ENCODE results near the gene TFB2M. TPM values are rescaled to one million over a fixed set of nuclear protein-coding genes. Genes with fewer than 3 reads are reported as not detected.
"Not testable (repeated sequence)": the region's sequence is repeated elsewhere in the genome, so short reads cannot be mapped to it uniquely, and the experiment has no call there.

The TFB2M gene
- polyA plus RNA-seq, 3 donors, result 8.8 to 12.7 (median 9.6) TPM

DNA sequence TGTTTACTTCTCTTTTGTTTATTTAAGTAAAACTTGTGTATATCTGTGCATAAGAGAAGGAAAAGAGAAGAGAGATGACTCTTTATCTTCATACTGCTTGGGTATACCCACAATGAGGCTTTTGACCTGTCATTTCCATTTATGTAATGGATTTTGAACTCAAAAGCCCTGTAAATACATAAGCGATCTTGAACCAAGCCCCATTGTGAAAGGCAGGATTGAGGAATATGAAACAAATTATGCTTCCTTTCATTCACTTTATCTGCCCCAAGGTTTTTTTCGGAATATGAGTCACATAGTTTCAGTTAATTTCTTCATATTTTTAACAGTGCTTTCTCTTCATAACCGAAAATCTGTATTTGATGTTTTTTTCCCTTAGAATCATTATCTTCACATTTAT is 21.5 kb upstream of the TFB2M start:
- H3K27ac ChIP-seq (ENCODE audit: low read depth, low read length), result no peak overlapping the region
- 26 to 61% (median 31%) methylated on average over 3 of the region's 3 CpGs for WGBS, 3 donors

DNA sequence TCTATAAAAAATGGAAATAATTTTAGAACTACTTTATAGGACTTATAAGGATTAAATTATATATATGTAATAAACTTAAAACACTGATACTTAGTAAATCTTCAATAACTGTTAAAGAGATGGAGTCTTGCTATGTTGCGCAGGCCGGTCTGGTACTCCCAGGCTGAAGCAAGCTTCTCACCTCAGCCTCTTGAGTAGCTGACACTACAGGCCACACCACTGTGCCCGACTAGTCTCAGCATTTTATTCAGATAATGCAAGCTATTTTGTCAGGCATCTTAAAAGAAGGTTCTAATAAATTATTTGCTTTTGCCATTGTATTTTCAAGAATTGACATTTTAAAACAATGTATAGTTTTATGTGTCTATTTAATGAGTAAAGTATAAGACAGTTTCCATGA is 21.0 kb upstream of the TFB2M start:
- 78 to 83% (median 82%) methylated on average over 3 of the region's 3 CpGs for WGBS, 3 donors
- H3K27ac ChIP-seq (ENCODE audit: low read depth, low read length), result no peak overlapping the region

DNA sequence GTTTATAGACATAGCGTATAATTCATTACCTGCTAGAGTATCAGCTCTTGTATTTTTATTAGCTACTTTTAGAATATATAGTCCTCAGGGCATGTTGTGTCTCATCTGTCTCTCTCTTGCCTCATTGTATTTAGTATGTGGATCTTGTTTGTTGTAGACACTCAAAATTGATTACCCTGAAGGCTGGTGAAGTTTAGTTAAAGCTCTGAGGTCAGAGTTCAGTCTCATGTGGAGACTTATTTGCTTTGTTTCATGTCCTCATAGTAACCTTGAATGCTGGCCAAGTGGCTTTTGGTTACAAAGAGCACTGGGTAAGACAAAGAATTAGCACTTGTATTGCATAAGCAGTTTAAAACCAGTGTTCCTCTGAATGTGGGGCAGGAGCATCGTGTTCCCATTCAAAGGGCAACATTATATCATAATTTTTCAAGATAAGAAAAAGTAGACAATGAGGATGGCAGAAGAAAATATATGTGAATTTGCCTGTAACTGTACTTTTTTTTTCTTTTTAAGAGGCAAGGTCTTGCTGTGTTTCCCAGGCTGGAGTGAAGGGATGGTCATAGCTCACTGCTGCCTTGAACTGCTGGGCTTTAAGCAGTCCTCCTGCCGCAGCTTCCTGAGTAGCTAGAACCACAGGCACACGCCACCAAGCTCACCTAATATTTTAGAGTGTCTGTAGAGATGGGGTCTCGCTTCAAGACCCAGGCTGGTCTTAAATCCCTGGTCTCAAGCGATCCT is 17.6 kb upstream of the TFB2M start:
- H3K27ac ChIP-seq (ENCODE audit: low read depth, low read length), result no peak overlapping the region
- WGBS, 3 donors, result 54 to 74% (median 73%) methylated on average over 6 of the region's 6 CpGs

DNA sequence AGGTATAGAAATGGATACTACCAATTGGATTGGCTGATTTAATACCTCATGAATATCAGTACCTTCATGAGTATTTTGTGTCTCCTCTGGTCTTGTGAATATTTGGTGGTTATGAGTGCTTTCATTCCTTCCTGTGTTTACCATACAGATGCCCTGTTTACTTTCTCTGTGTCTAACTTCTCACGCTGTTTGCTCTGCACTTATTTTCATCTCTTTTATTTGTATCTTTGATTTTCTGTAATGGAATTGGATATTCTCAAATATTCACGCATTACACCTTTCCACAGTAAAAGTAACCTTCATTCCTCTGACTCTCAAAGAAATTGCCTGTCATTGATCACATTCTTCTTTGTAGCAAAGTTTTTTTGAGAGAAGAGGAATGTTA is 17.0 kb upstream of the TFB2M start:
- H3K27ac ChIP-seq (ENCODE audit: low read depth, low read length), result no peak overlapping the region
- 38 to 97% (median 92%) methylated on average over 2 of the region's 2 CpGs for WGBS, 3 donors

DNA sequence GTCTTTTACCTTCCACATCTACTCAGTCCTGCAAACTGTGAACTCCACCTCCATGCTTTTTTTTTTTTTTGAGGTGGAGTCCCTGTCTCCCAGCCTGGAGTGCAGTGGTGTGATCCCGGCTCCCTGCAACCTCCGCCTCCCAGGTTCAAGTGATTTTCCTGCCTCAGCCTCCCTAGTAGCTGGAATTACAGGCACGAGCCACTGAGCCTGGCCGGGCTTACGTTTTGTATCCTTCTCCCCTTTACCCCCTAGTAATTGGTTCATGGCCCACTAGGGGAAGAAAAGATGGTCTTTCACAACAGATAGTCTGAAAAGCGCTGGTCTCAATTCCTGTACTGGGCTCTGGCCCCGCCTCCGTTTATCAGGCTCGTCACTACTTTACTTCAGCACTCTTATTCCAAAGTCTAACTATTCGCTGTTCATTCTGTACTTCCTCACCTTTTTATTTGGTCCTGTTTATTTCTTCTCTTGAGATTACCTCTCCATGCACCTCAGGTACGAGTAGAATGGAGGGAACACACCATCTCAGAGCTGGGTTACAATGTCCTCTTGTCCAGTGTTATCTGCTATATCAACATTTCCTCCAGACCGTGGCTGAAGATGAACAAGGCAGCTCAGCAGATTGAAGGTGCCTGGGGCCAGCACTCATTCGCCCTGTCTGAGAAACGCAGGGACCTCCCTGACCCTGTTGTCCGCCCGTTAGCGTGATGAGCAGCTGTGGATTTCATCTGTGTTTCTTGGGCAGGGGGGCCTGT is 16.4 kb upstream of the TFB2M start:
- WGBS, 3 donors, result 56 to 73% (median 68%) methylated on average over 17 of the region's 17 CpGs
- no peak overlapping the region for H3K27ac ChIP-seq (ENCODE audit: low read depth, low read length)

DNA sequence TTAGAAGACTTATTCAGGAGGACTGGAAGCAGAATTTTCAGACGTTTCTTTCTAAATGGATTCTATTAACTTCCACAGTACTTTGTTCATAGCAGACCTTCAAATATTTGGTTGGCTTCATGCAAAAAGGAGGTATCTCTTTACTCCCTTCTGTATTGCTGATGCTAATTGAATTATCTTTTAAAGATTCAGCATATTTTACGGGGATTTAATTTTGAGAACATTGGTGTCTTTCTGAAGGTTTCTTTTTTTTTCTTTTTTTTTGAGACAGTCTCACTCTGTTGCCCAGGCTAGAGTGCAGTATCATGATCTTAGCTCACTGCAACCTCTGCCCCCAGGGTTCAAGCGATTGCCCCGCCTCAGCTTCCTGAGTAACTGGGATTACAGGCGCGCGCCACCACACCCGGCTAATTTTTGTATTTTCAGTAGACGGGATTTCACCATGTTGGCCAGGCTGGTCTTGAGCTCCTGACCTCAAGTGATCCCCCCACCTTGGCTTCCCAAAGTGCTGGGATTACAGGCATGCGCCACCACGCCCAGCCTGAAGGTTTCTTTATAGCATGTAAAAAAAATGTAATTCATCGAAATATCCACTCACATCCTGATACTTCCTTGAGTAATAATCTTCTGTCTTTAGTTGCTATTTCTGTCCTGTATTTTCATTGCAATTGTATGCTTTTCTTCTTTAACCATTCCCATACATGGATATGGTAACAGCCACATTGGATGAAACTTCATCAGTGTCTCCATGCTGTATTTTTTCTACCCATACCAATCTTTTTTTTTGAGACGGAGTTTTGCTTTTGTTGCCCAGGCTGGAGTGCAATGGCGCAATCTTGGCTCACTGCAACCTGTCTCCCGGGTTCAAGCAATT is 14.7 kb upstream of the TFB2M start:
- no peak overlapping the region for H3K27ac ChIP-seq (ENCODE audit: low read depth, low read length)
- WGBS, 3 donors, result 81 to 92% (median 83%) methylated on average over 15 of the region's 15 CpGs

DNA sequence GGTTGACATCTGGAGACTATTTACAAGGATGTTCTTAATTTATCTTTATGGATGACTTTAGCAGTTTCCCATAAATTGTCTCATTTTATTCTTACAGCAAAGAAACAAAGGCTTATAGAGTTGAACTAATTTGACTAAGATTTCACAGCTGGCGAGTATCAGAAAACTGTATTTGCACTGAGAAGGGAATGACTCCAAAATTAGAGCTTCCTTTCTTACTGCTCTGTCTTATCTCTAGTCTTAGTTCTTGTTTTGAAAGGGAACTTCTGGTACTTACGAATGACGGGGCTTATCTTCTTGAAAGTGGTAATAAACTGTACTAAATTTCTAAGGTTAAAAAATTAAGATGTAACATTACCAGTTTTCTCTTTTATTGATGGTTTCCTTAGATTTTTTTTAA is 13.8 kb upstream of the TFB2M start:
- no peak overlapping the region for H3K27ac ChIP-seq (ENCODE audit: low read depth, low read length)
- WGBS, 3 donors, result 11 to 28% (median 12%) methylated on average over 3 of the region's 3 CpGs

DNA sequence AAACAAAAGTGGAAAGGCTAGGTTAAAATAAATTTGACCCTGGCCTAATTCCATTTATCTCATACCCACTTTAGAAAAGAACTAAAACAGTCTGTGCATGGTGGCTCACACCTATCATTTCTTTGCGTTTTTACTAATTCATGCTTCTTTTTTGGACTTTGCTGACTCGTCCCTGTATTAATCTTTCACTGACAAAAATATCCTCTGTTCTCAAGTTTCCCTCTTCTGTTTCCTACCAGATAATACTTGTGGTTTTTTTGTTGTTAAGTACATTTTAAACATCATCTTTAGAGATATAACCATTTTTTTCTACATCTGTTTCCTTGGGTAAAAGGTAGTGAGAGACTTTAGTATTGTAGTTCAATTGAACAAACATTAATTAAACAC is 11.7 kb upstream of the TFB2M start:
- WGBS, 3 donors, result 28 to 50% (median 43%) methylated on average over 2 of the region's 2 CpGs
- H3K27ac ChIP-seq (ENCODE audit: low read depth, low read length), result no peak overlapping the region

DNA sequence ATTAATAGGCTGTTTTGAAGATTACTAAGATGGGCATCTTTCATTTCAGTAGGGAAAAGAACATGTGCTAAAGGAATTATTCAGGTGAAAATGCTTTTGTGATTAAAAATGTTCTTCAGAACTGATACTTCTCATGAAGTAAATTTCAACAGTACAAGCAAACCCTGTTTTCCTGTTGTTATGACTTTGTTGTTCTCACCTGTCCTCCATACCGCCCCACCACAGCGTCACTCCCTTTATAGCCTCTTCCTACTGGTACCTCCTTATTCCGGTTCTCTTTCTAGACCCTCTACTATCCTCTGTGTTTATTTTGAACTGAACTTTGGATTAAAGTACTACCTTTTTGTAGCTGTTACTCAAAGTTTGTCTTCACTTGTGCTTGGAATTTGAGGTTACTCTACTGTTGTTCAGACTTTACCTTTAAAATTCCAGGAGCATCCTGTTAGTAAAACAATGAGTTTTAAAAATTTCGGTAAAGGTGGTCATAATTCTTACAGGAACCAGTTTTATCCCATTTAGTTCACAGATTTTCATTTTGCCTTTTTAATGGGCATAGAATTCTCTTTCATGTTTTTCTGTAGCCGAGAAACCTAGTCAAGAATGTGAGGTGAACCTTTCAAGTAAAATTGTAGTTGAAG is 11.1 kb upstream of the TFB2M start:
- 57 to 80% (median 62%) methylated on average over 5 of the region's 5 CpGs for WGBS, 3 donors
- H3K27ac ChIP-seq (ENCODE audit: low read depth, low read length), result no peak overlapping the region

DNA sequence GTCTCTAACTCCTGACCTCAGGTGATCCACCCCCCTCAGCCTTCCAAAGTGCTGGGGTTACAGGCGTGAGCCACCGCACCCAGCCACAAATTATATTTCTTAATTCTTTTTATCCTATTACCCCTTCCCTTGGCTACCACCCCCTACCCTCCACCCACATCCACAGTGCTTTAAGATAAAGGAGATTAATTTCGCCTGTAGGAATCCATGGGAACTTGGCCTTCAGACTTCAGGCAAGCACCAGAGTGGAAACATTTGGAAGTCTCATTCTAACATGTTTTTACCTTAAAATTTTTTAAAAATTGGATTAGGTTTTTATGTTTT is 10.6 kb upstream of the TFB2M start:
- H3K27ac ChIP-seq (ENCODE audit: low read depth, low read length), result no peak overlapping the region
- WGBS, 3 donors, result 71 to 92% (median 76%) methylated on average over 3 of the region's 3 CpGs

DNA sequence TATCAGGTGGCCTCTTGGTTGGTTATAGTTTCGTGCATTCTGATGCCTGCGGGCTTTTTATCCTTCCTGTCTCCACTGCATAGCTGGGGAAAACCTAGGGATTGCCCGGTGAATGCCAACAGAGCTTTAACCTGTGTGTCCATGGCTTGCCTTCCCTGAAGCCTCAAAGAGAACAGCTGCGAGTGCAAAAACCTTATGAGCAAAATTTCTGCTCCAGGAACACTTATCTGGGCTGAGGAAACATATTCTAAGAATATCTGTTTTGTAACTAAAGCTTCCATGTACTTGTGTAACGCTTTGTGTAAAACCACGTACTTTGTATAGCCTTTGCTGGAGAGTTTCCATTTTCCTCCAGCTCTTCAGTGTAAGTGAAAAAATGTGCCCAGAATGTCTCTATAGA is 7.4 kb upstream of the TFB2M start:
- 37 to 75% (median 39%) methylated on average over 6 of the region's 6 CpGs for WGBS, 3 donors
- H3K27ac ChIP-seq (ENCODE audit: low read depth, low read length), result no peak overlapping the region

DNA sequence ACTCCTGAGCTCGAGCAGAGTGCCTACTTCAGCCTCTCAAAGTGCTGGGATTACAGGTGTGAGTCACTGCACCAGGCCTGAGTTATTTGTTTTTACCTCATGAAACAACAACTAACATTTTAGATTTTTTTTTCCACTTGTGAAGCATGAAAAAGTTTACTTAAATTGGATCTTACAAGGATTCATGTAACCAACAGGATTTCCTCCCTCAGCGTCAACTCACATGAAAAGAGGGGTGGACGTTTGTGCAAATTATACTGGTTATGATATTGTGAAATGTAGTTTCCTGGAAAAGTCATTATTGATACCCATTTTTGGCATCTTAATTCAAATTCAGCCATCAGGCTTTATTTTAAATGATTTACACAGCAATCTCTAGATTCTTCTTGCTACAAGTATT is 6.7 kb upstream of the TFB2M start:
- no peak overlapping the region for H3K27ac ChIP-seq (ENCODE audit: low read depth, low read length)
- WGBS, 3 donors, result 36 to 84% (median 41%) methylated on average over 3 of the region's 3 CpGs

DNA sequence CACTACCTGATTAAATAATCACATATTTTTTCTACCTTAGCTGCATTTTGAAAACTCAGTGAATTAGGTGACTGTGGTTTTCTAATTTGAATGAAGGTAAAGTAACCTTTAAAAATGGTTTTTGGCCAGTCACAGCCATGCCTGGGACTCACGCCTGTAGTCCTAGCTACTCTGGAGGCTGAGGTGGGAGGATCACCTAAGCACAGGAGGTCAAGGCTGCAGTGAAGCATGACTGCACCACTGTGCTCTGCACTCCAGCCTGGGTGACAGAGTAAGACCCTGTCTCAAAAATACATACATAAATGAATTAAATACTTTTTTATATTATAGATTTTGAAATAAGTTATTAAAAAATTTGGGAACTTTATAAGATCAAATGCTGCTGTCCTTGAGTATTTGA is 5.9 kb upstream of the TFB2M start:
- WGBS, 3 donors, result 94 to 100% (median 100%) methylated on average over 1 of the region's 1 CpG
- no peak overlapping the region for H3K27ac ChIP-seq (ENCODE audit: low read depth, low read length)

DNA sequence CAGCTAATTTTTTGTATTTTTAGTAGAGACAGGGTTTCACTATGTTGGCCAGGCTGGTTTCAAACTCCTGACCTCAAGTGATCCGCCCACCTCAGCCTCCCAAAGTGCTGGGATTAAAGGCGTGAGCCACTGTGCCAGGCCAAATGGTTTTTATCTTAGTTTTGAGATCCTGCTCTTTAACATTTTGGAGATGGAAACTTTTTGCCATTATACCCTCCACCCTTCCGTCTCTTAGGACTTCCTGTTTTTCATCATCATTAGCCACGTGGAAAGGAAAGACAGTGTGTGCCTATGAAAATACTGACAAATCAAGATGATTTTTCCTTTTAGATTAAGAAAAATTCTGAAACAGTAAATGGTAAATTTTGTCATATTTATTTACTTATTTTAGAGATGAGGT is 5.2 kb upstream of the TFB2M start:
- 49 to 83% (median 62%) methylated on average over 4 of the region's 4 CpGs for WGBS, 3 donors

DNA sequence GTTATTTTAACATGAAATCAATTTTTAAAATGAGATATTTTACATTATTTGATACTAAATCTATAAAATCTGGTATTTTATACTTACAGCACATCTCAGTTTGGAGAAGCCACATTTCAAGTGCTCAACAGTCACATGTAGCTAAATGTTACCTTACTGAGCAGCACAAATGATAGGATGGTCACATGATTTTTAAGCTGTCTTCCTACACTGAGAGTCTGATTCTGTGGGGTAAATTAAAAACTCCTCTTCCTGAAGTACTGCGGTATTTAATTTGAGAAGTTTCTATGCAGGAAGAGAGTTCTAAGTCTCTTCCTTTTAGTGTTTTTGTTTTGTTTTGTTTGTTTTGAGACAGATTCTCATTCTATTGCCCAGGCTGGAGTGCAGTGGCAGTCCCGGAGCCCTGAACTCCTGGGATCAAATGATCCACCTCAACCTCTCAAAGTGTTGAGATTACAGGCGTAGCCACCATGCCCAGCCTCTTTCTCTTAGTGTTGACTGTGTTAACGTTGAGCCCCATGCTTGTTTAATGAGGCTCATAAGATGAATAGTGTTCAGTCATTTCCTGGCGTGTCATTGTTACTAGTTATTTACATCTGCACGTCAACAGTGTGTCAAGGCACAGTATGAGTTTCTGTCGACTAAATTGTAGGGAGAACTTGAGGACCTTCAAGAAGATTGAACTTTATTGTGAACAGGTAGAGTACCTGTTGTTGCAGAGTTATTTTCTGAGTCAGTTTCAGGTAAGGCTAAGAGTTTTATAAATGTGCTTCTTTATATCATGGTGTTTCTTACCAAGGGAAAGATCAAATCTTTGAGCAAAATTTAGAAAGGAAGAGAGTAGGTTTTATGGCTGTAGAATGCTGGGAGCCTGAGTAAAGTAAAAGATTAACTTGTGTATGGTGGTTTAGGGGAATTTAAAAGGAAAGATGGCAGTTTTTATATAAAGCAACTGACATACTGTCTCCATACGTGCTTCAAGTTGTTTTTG is 3.5 kb upstream of the TFB2M start:
- H3K27ac ChIP-seq (ENCODE audit: low read depth, low read length), result no peak overlapping the region
- WGBS, 3 donors, result 38 to 59% (median 40%) methylated on average over 8 of the region's 8 CpGs

More for the DNA sequence above, 5.2 kb upstream of the TFB2M start:
- not testable (repeated sequence) for H3K27ac ChIP-seq (ENCODE audit: low read depth, low read length)

DNA sequence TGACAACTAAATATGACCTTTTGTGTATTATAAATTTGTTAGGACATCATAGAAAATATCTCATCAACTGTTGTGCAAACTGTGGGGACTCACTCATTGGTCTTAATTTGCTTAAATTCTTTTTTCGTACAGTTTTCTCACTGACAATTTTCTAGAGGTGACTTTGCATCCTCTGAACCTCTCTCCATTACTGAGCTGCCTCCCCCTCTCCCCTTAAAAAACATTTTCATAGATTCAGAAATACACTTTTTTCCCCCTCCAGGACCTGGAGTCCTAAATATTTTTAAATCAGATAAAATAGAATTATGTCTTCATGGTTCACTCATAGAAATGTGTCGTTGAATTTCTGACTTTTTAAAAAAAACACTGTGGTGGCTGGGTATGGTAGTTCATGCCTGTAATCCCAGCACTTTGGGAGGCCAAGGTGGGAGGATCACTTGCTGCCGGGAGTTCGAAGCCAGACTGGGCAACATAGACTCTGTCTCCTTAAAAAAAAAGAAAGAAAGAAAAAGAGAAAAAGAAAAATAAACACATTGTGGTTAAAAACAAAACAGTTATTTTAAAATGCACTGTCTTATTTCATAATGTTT is 1.7 kb upstream of the TFB2M start:
- H3K27ac ChIP-seq (ENCODE audit: low read depth, low read length), result no peak overlapping the region
- 46 to 57% (median 48%) methylated on average over 4 of the region's 4 CpGs for WGBS, 3 donors
